GM15510 (cell line): ENCODE data around the gene ZBTB47.

Experiments used
- POLR2A ChIP-seq: IDR thresholded peaks from 3 replicates; pipeline ENCODE4 v1.6.1; 2011; ENCODE audit warnings: borderline replicate concordance; ENCODE audit not compliant: insufficient read length; ENCODE audit errors: extremely low read depth

The ZBTB47 gene

DNA sequence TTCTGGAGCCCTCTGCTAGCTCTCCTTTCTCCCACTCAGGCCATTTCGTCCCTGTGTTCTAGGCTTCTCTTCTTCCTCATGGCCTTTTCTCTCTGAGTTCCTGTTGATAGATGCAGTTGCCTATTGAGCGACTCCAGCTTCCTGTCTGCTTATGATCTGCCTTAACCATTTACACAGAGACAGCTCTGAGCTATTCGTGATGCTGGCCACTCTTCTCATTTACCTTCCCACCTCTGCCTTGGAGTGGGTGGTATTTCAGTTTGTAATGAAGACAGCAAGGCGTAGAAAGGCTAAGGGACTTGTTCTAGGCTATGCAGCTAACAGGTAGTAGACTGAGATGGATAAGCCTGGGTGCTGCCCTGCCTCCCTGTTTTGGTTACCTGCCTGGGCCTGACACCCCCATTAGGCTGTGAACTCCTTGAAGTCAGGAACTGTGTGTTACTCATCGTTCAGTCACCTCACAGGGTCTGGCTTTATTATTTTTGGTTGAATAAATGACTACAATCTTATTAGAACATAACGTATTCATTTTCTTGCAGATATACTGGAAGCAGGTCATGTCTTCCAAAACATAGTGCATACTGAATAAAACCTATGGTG, 12.6 kb upstream of the ZBTB47 start:
- TF ChIP-seq POLR2A: no peak

DNA sequence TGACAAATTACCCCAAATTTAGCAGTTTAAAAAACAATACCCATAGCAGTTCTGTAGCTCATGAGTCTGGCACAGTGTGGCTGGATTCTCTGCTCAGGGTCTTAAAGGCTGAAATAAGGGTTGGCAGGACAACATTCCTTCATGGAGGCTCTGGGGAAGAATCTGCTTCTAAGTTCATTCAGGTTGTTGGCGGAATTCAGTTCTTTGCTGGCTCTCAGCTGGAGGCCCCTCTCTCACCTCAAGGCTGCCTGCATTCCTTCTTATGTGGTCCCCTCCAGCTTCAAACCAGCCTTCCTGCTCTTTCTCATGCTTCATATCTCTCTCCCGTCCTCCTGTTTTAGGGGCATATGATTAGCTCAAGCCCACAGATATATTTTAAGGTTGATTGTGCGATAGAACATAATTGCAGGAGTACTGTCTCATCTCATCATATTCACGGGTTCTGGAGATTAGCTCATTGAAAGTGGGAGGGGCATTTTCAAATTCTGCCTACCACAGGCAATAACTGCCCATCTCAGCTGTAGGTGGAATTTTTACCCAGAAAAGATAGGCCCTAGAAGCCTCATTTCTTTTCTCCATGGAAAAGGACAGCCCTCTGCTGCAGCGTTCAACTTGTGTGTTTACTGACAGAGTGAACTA, 5.6 kb upstream of the ZBTB47 start:
- no peak for TF ChIP-seq POLR2A

- no peak for TF ChIP-seq POLR2A
These were observed 4.5 kb upstream of the ZBTB47 start for GRCh38 chr3:42649006-42649405.

DNA sequence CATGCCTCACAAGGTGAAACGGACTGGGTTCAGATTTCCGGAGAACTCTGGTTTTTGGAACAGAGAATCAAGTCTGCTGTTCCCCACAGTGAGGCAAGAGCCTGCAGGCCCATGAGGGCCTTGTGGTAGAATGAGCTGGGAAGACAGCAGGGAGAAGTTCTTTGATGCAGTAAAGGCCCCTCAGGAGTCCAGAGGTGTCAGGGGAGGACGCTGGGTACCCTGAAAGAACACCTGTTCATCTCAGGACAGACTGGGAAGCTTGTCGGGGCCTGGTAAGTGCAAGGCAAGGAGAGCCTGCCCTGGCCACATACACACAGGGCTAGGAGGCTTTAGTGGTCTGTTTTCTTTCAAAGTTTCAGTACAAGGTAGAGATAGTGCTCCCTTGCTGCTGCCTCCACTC, 3.7 kb upstream of the ZBTB47 start:
- no peak for TF ChIP-seq POLR2A

DNA sequence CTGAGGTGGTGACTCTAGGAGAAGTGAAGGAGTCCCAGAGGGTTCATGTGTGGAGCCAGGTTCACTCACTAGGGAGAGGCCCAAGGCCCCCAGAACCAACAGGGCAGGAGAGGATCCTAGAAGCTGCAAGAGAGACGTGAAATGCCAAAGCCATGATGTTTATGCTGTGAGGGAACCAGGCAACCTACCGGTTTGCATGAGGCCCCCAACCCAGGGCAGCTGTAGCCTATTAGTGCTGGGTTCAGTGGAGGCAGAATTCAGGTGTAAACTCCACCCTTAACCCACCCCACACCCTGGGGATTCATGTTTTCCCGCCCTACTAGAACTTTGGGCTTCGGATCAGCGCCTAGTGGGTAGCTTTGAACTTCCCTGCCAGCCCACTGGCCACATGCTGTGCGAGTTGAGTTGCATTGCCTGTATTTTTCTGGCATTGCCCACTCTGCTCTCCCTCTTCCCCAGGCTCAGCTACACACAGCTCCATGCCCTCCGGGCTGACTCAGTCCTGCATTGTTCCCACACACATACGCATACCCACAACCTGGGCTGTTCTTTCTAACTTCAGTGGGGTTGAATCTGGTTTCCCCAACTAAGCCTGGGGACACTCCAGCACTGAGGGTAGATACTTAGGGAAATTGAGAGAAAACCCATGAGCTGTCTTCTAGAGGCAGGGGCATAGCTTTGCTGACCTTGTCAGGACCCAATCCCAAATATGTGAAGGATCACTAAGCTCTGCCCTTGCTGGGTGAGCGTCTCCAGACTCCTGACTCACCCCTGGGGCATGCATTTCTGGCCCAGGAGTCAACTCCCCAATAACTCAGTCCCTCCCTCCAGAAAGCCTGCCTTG, 2.0 kb upstream of the ZBTB47 start:
- TF ChIP-seq POLR2A: no peak

- no peak for TF ChIP-seq POLR2A
These were observed 1.3 kb upstream of the ZBTB47 start for GRCh38 chr3:42652251-42652610.

GRCh38 chr3:42652611-42653302, 740 bp upstream of the ZBTB47 start:
- no peak for TF ChIP-seq POLR2A

GRCh38 chr3:42653303-42653559, 266 bp upstream of the ZBTB47 start:
- TF ChIP-seq POLR2A: no peak

- no peak for TF ChIP-seq POLR2A
These were observed 1.1 kb downstream of the ZBTB47 start for GRCh38 chr3:42654331-42655201.

- no peak for TF ChIP-seq POLR2A
These were observed 1.9 kb downstream of the ZBTB47 start for GRCh38 chr3:42655331-42655888.

DNA sequence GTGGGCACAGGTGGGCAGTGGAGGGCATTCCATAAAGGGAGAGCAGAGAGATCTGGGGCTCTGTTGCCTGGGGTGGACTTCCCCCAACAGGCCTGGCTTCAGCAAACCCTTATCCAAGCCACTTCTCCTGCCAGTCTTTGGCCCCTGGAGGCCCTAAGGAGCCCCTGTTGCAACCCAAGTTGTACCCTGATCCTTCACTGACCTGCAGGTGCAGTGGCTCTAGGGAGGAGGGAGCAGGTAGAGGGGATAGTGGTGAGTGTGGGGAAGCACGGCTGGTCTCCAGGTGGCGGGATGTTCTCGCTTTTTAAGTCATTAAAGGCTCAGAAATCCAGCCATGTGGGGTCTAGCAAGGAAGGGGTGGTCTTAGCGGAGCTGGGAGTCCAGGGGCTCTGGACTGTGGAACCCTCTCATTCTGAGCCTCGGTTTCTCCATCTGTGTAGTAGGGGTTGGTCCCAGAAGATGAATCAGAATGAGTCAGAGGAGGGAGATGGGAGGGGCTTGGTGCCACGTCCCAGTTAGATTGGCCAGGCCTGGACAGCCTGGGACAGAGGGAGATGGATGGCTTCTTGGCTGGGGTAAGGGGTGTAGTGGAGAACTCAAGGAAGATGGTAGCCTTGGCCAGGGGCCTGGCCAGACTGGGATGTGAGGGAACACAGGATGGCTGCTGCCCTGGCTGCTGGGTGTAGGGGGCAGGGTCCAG, 2.6 kb downstream of the ZBTB47 start:
- no peak for TF ChIP-seq POLR2A

DNA sequence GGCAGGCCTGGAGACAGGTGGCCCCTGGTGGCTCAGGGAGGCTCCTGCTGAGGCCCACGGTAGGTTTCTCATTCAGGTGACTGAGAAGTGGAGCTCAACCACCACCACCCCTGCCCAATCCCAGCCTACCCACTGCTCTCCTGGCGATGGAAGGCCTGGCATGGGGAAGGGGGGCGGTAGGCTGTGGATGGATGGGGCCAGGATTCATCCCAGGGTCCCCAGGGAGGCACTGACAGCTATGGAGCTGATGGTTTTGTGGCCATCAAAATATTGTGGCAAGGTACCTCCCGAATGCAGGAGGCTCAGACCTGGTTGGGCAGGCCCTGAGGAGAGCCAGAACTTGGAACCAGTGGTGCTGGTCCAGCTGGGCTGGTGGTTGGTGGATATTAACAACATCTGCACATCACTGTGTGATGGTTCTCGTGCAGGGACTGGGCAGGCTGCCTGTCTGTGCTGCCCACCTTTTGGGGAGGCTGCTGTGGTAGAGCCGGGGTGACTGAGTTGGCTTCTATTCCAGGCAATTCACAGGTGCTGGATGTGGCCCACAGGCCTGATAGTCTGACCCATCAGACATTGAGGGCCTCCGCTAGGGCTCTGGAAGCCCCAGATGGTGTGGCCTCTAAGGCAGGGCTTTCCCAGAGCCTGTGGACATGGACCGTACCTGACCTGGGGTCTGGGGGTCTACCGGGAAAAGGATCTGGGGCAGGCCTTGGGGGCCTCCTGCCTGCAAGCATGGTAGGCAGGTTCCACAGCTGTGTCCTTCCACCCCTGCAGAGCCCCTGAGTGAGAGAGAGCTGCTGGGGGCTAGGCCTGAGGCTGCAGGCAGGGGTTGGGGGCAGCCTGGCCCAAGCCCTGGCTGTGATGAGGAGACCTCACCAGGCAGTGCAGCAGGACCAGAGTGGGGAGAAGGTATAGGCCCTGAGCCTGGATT, 3.4 kb downstream of the ZBTB47 start:
- TF ChIP-seq POLR2A: no peak

- no peak for TF ChIP-seq POLR2A
These were observed 4.2 kb downstream of the ZBTB47 start for GRCh38 chr3:42657675-42658074.

- no peak for TF ChIP-seq POLR2A
These were observed 4.7 kb downstream of the ZBTB47 start for GRCh38 chr3:42658091-42658770.
